Renal cortical epithelial cell (primary cell): ENCODE measurements around the gene ANKRD23. TPM values are rescaled to one million over a fixed set of nuclear protein-coding genes. Genes with fewer than 3 reads are reported as not detected.

Experiments used
- DNase-seq: peaks from one replicate; pipeline ENCODE4 v3.0.0-alpha.2; 2011; ENCODE audit warnings: low read depth
- total RNA-seq: library from RNA; depleted of rRNA; stranded (reverse); fragments of >200 nt; gene quantifications from 2 replicates; pipeline ENCODE4 v1.2.3, GENCODE V29; 2014

ANKRD23 gene
- total RNA-seq, 1 donor from 2014 or later = 2.2 TPM

DNA sequence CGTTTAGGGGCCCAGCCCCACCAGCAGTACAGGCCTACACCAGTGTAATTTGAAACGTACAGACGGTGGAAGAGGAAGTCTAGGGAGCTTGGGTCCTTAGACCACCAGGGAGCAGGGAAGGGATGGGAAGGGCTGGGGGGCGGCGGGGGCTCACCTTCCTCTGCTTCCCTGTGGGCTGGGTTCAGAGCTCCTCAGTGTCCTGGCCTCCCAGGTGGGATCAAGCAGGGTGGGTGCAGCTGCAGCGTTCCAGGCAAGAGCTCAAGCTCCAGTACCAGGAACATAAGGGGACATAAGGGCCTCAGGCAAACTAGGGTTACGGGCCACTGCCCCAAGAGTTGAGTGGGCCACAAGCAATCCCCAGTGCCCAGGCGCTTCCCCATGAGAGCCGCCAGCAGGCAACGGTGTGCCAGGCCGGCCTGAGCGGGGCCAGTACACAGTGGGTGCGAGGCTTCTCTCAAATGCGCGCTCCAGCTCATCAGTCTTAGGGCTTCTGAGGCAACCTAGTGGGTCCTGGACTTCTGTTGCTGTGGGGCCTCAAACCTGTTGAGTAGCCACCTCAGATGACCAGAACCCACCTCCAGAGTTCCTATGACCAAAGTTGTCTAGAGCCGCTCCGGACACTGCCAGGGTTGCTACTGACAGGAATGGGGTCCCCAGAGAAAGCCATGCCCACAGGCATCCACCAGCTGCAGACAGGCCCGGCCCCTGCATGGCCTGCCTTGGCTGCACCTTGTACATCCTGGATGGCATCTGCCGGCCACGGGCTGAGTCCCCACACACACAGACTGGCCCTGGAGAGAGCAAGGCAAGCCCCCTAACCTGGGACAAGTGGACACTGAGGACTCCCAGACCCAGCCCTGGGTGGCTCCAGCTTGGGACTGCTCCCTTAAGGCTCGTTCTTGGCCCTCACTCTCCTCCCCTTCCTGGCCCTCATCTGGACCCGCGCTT lies 5.2 kb downstream of the ANKRD23 start:
- DNase-seq = no peak

DNA sequence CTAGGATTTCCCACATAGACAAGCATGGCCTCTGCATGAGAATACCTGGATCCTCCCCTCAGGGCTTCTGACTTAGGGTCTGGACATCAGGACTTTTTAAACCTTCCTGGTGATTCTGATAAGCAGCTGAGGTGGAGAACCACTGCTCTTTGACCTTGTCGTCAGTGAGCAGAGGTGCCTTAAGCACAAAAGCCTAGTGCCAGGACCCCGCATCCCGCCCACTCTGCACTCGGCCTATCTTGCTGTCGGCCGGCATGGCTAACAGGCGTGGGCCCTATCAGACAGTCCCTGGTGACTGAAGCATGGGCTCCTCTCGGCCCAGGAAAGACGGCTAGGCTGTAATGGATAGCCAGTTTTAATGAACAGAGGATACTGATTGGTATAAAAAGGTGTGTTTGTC lies 6.2 kb downstream of the ANKRD23 start:
- DNase-seq = no peak

- DNase-seq = no peak
These were observed 8.0 kb downstream of the ANKRD23 start for GRCh38 chr2:96835830-96836229.

- DNase-seq = peak; percentile 48
These were observed 10.9 kb downstream of the ANKRD23 start for GRCh38 chr2:96832754-96833507.

- DNase-seq = no peak
These were observed 11.4 kb downstream of the ANKRD23 start for GRCh38 chr2:96832408-96832753.

GRCh38 chr2:96831679-96832078 lies 12.1 kb downstream of the ANKRD23 start:
- DNase-seq = no peak

DNA sequence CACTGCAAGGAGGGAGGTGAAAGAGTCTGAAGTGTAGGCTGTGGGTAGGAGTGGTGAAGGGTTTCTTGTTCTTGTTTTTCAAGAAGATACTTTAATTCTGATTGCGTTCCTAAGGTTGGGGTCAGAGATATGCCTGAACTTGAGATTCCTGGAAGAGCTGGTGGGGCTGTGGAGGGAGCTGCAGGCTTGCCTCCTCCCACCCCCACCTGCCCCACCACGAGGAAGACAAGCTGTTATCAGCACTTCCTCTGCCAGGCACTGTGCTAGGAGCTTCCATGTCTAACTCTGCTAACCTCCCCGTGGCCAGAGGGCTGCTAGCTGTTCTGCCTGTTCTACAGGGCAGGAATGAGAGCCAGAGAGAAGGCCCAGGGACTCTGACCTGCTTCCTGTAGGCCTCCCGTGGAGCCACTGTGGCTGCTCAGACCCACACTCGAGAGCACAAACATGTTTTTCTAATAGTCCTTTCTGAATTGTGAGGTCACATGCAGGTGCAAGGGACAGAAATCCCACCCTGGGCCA lies 13.7 kb downstream of the ANKRD23 start:
- DNase-seq = no peak

- DNase-seq = no peak
These were observed 14.9 kb downstream of the ANKRD23 start for GRCh38 chr2:96828874-96829273.

- DNase-seq = no peak
These were observed 15.4 kb downstream of the ANKRD23 start for GRCh38 chr2:96828436-96828835.

DNA sequence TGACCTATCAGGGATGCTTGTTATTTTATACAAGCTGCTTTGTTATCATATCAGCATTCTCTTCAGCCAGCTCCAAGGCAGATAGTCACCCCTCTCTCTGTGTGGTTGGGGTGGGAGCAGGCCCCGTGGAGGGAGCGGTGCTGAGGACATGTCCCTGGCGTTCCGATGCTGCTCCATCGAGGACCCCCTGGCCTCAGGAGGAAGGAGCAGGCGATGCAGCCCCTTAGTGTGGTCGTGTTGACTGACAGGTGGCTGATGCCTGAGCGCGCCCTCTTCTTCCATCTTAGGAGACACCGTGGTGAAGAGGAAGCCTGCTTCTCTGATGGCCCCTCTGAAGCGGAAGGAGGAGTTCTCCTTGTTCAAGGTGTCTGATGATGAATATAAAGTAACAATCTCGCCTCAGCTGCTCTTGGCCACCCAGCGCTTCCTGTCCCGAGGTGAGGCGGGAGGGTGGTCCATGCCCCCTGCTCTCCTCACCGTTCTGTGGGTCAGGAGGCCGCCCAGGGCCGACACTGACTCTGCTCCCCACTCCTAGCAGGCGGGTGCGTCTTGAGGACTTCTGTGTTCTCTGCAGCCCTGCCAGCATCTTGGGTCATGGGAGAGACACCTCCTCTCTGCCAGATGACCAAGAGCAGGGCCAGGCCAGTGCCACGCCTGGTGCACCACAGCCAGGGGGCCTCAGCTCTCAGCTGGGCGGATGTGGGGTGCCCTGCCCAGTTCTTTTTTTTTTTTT lies 17.1 kb downstream of the ANKRD23 start:
- DNase-seq = no peak

GRCh38 chr2:96825057-96825456 lies 18.8 kb downstream of the ANKRD23 start:
- DNase-seq = no peak

- peak; percentile 35 for DNase-seq
These were observed 19.5 kb downstream of the ANKRD23 start for GRCh38 chr2:96824079-96824870.

DNA sequence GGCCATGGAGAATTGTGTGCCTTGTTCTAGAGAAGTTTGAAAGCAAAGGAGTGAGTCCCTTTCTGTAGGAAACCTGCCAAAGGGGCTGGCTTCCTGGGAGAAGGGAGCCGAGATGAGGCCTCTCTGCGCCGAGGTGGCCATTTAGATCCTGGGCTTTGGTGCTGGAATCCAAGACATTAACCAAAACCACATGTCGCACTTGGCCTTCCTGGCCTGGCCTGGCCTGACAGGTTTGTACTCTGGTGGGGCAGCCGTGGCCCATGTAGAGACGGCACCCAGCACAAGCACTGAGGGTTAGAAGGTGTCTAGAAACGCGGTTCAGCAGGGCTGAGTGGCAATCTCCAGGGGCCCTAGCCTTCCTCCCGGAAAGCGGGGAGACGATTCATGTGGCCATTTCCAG lies 20.6 kb downstream of the ANKRD23 start:
- no peak for DNase-seq

DNA sequence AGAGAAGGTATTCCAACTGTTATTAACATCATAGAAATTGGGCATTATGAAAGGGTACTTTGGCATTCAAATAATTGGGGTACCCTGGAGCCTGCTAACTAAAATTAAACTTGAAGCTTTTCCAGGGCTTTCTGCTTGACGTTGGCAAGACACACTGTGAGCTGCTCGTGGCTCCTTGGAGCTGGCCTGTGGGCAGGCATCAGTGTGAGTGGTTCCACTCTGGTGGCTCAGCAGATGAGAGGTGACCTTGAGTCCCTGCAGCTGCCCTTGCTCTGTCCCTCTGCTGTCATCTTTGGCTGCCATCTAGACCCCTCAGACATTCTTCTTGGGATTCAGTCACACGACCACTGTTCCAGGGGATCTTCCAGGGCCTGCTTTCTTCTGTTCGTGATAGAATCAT lies 21.0 kb downstream of the ANKRD23 start:
- no peak for DNase-seq

- no peak for DNase-seq
These were observed 22.6 kb downstream of the ANKRD23 start for GRCh38 chr2:96821113-96821675.

DNA sequence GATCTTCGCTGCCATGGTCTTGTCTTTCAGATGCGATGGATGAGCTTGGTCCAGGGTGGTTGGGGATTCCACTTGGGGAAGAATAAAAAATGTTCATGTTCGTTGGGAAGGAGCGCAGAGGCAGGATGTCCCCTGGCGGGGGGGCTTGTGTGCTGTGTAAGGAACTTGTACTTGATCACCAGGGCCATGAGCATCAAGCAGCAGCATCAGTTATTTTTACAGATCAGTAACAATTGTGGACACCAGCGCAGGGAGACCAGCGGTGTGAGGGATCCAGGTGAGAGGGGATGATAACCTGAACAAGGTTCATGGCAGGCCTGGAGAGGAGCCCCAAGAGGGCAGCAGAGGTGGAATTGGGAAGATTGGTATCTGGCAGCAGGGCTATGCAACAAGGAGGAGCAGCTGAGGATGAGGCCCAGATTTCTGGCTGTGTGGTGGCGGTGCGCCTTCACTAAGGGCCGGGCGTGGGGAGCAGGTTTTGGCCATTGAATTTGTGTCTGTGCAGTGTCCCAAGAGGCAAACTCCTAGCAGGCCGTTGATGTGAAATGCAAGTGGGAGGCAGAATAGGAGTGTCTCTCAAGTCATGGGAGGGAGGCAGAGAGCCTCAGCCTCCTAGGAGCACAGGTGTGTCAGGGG lies 23.8 kb downstream of the ANKRD23 start:
- DNase-seq = no peak

- no peak for DNase-seq
These were observed 24.5 kb downstream of the ANKRD23 start for GRCh38 chr2:96819128-96819875.

- no peak for DNase-seq
These were observed 25.9 kb downstream of the ANKRD23 start for GRCh38 chr2:96817882-96818281.

DNA sequence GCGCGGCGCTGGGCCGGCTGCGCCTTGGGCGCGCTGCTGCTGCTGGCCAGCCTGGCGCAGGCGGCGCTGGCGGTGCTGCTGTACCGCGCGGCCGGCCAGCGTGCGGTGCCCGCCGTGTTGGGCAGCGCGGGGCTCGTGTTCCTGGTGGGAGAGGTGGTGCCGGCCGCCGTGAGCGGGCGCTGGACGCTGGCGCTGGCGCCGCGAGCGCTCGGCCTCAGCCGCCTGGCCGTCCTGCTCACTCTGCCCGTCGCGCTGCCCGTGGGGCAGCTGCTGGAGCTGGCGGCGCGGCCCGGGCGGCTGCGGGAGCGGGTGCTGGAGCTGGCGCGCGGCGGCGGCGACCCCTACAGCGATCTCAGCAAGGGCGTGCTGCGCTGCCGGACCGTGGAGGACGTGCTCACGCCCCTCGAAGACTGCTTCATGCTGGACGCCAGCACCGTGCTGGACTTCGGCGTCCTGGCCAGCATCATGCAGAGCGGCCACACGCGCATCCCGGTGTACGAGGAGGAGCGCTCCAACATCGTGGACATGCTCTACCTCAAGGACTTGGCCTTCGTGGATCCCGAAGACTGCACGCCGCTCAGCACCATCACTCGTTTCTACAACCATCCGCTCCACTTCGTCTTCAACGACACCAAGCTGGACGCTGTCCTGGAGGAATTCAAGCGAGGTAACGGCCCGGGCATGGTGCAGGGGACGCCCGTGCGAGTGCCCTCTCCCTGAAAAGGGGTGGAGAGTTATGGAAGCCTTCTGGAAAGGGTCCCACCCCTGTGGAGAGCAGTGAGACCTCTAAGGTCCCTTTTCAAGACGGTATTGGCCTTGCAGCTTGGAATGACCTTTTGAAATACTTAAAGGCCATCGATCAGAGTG lies 26.8 kb downstream of the ANKRD23 start:
- DNase-seq = no peak
